WTC11 (cell line): ENCODE measurements around the gene CHCT1.

Source experiments
- CTCF ChIP-seq: fragments of 200-600 bp; IDR thresholded peaks from 2 replicates; pipeline ENCODE4 v1.8.0; 2022; ENCODE audit warnings: antibody characterized with exemption
- JAZF1 ChIP-seq: fragments of 250-450 bp; sonication (Bioruptor Pico); IDR thresholded peaks from 2 replicates; pipeline ENCODE4 v1.9.0; 2021; ENCODE audit warnings: moderate library complexity, mild to moderate bottlenecking, inconsistent platforms
- JUN ChIP-seq: sonication (generic); formaldehyde crosslinking; IDR thresholded peaks from 2 replicates; pipeline ENCODE4 v1.8.0; 2023; ENCODE audit warnings: mild to moderate bottlenecking, missing genetic modification reagents
- KAT7 ChIP-seq: sonication (generic); formaldehyde crosslinking; IDR thresholded peaks from 2 replicates; pipeline ENCODE4 v1.8.1; 2023; ENCODE audit warnings: missing genetic modification reagents, mild to moderate bottlenecking, borderline replicate concordance
- MAX ChIP-seq: sonication (generic); formaldehyde crosslinking; IDR thresholded peaks from 2 replicates; pipeline ENCODE4 v1.8.0; 2022; ENCODE audit warnings: mild to moderate bottlenecking, missing genetic modification reagents

DNA sequence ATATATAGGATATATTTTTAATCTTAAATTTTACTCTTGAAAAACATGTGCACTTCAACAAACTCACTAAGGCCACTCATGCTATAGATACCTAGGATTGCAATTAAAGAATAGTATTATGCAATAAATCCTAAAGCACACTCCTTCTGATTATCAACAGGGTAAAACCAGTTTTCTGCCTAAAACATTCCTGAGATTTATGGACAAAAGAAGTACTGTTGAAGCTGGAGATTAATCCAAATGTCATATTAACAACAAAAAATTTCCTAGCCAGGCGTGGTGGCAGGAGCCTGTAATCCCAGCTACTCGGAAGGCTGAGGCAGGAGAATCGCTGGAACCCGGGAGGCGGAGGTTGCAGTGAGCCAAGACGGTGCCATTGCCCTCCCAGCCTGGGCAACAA lies 21.4 kb downstream of the CHCT1 start:
- TF ChIP-seq JAZF1 (CRISPR knock-in tag) (no peak), KAT7 (CRISPR knock-in tag) (no peak), MAX (no peak), CTCF (no peak), JUN (CRISPR knock-in tag) (no peak)
